ENCODE measurements around the gene TRA2A. TPM values are rescaled to one million over a fixed set of nuclear protein-coding genes. Genes with fewer than 3 reads are reported as not detected.

Gene TRA2A
- total RNA-seq, 1 donor: 45.8 TPM

- no peak overlapping the region for H3K4me3 ChIP-seq (ENCODE audit: low read depth, low read length)
- DNase-seq (ENCODE audit: low read depth): peak; percentile 27
- TF ChIP-seq CTCF (IDR thresholded peaks at IDR 0.05; ENCODE audit: insufficient read depth, low read depth, low read length): peak; percentile 57
These were observed 13.2 kb upstream of the TRA2A start for GRCh38 chr7:23544913-23545354.

- DNase-seq (ENCODE audit: low read depth): no peak
These were observed 11.0 kb upstream of the TRA2A start for GRCh38 chr7:23542752-23543151.

GRCh38 chr7:23539494-23539907 is 7.7 kb upstream of the TRA2A start:
- H3K4me3 ChIP-seq (ENCODE audit: low read depth, low read length): no peak overlapping the region
- no peak for DNase-seq (ENCODE audit: low read depth)
- TF ChIP-seq CTCF (IDR thresholded peaks at IDR 0.05; ENCODE audit: insufficient read depth, low read depth, low read length): no peak

More at GRCh38 chr7:23542752-23543151, 11.0 kb upstream of the TRA2A start:
- TF ChIP-seq CTCF (IDR thresholded peaks at IDR 0.05; ENCODE audit: insufficient read depth, low read depth, low read length): no peak
- no peak overlapping the region for H3K4me3 ChIP-seq (ENCODE audit: low read depth, low read length)

- TF ChIP-seq CTCF (IDR thresholded peaks at IDR 0.05; ENCODE audit: insufficient read depth, low read depth, low read length): no peak
- H3K4me3 ChIP-seq (ENCODE audit: low read depth, low read length): no peak overlapping the region
- DNase-seq (ENCODE audit: low read depth): no peak
These were observed 6.5 kb upstream of the TRA2A start for GRCh38 chr7:23538301-23538700.

GRCh38 chr7:23533238-23533604 is 1.4 kb upstream of the TRA2A start:
- no peak for TF ChIP-seq CTCF (IDR thresholded peaks at IDR 0.05; ENCODE audit: insufficient read depth, low read depth, low read length)
- DNase-seq (ENCODE audit: low read depth): no peak
- no peak overlapping the region for H3K4me3 ChIP-seq (ENCODE audit: low read depth, low read length)

GRCh38 chr7:23532490-23533237 is 883 bp upstream of the TRA2A start:
- peak overlapping the region; percentile 100 for H3K4me3 ChIP-seq (ENCODE audit: low read depth, low read length)
- no peak for TF ChIP-seq CTCF (IDR thresholded peaks at IDR 0.05; ENCODE audit: insufficient read depth, low read depth, low read length)
- DNase-seq (ENCODE audit: low read depth): no peak
